Muscle layer of duodenum (tissue), 2 donors: ENCODE measurements around the gene CDYL.

Experiments
- H3K27ac ChIP-seq: one replicate; pipeline ENCODE4 v1.7.0; 2013; ENCODE audit warnings: mild to moderate bottlenecking, low read length
- H3K27me3 ChIP-seq: one replicate; pipeline ENCODE4 v1.7.0; 2013; ENCODE audit warnings: low read depth, mild to moderate bottlenecking, control low read depth, low read length
- H3K36me3 ChIP-seq, 2 donors: one replicate each; pipeline ENCODE4 v1.7.0; 2013; ENCODE audit warnings: low read length in 2 of 2, control low read depth in 1 of 2, mild to moderate bottlenecking in 1 of 2; ENCODE audit not compliant: insufficient read depth in 2 of 2, control insufficient read depth in 1 of 2
- H3K4me1 ChIP-seq, 2 donors: one replicate each; pipeline ENCODE4 v1.7.0; 2013; ENCODE audit warnings: low read length in 2 of 2, mild to moderate bottlenecking in 2 of 2, control low read depth in 1 of 2, moderate library complexity in 1 of 2; ENCODE audit not compliant: insufficient read depth in 2 of 2, control insufficient read depth in 1 of 2
- H3K4me3 ChIP-seq, 2 donors: one replicate each; pipeline ENCODE4 v1.7.0; 2013; ENCODE audit warnings: low read length in 2 of 2, low read depth in 1 of 2, mild to moderate bottlenecking in 1 of 2
- H3K9me3 ChIP-seq, 2 donors: one replicate each; pipeline ENCODE4 v1.7.0; 2013; ENCODE audit warnings: low read length in 2 of 2, control low read depth in 1 of 2, mild to moderate bottlenecking in 1 of 2; ENCODE audit not compliant: control insufficient read depth in 1 of 2
- donor health status: healthy.

Gene CDYL

GRCh38 chr6:4901386-4902061 is 125.3 kb downstream of the CDYL start:
- Histone ChIP-seq H3K9me3 (peaks cover 0 to 7% of the 10 kb centered on the region in 2 donors), H3K4me1 (peaks cover 0 to 6% of the 10 kb centered on the region in 2 donors), H3K36me3 (peaks cover 7 to 21% of the 10 kb centered on the region in 2 donors), H3K27me3 (no peaks in the 10 kb centered on the region), H3K4me3 (no peak overlapping the region), H3K27ac (no peak overlapping the region)

GRCh38 chr6:4902363-4902762 is 126.2 kb downstream of the CDYL start:
- Histone ChIP-seq H3K27ac (no peak overlapping the region), H3K36me3 (peaks cover 5 to 21% of the 10 kb centered on the region in 2 donors), H3K4me1 (peaks cover 0 to 6% of the 10 kb centered on the region in 2 donors), H3K27me3 (no peaks in the 10 kb centered on the region), H3K4me3 (no peak overlapping the region), H3K9me3 (peaks cover 0 to 7% of the 10 kb centered on the region in 2 donors)

GRCh38 chr6:4903121-4903520 is 126.9 kb downstream of the CDYL start:
- H3K4me3 ChIP-seq: no peak overlapping the region
- H3K9me3 ChIP-seq: peaks cover 0 to 7% of the 10 kb centered on the region in 2 donors
- peaks cover 0 to 6% of the 10 kb centered on the region in 2 donors for H3K4me1 ChIP-seq
- no peaks in the 10 kb centered on the region for H3K27me3 ChIP-seq
- peaks cover 4 to 18% of the 10 kb centered on the region in 2 donors for H3K36me3 ChIP-seq
- H3K27ac ChIP-seq: no peak overlapping the region

GRCh38 chr6:4903751-4904370 is 127.7 kb downstream of the CDYL start:
- peaks cover 0 to 11% of the 10 kb centered on the region in 2 donors for H3K36me3 ChIP-seq
- H3K4me3 ChIP-seq: no peak overlapping the region
- H3K27me3 ChIP-seq: no peaks in the 10 kb centered on the region
- peaks cover 0 to 6% of the 10 kb centered on the region in 2 donors for H3K9me3 ChIP-seq
- H3K27ac ChIP-seq: no peak overlapping the region
- peaks cover 0 to 6% of the 10 kb centered on the region in 2 donors for H3K4me1 ChIP-seq

- Histone ChIP-seq H3K4me3 (no peak overlapping the region), H3K36me3 (peaks cover 0 to 5% of the 10 kb centered on the region in 2 donors), H3K27me3 (no peaks in the 10 kb centered on the region), H3K9me3 (no peaks in the 10 kb centered on the region), H3K27ac (no peak overlapping the region), H3K4me1 (peaks cover 0 to 6% of the 10 kb centered on the region in 2 donors)
These were observed 128.3 kb downstream of the CDYL start for GRCh38 chr6:4904461-4905025.

GRCh38 chr6:4905826-4906225 is 129.6 kb downstream of the CDYL start:
- H3K4me1 ChIP-seq: peaks cover 0 to 6% of the 10 kb centered on the region in 2 donors
- no peaks in the 10 kb centered on the region for H3K27me3 ChIP-seq
- H3K27ac ChIP-seq: no peak overlapping the region
- no peak overlapping the region for H3K4me3 ChIP-seq
- no peaks in the 10 kb centered on the region for H3K9me3 ChIP-seq
- peaks cover 0 to 5% of the 10 kb centered on the region in 2 donors for H3K36me3 ChIP-seq

GRCh38 chr6:4906293-4907276 is 130.4 kb downstream of the CDYL start:
- no peaks in the 10 kb centered on the region for H3K27me3 ChIP-seq
- no peak overlapping the region for H3K27ac ChIP-seq
- no peak overlapping the region for H3K4me3 ChIP-seq
- H3K4me1 ChIP-seq: peaks cover 0 to 6% of the 10 kb centered on the region in 2 donors
- H3K9me3 ChIP-seq: no peaks in the 10 kb centered on the region
- H3K36me3 ChIP-seq: peaks cover 0 to 5% of the 10 kb centered on the region in 2 donors

GRCh38 chr6:4907602-4908001 is 131.4 kb downstream of the CDYL start:
- Histone ChIP-seq H3K4me3 (no peak overlapping the region), H3K9me3 (no peaks in the 10 kb centered on the region), H3K27ac (no peak overlapping the region), H3K36me3 (peaks cover 0 to 3% of the 10 kb centered on the region in 2 donors), H3K27me3 (no peaks in the 10 kb centered on the region), H3K4me1 (peaks cover under 1 to 6% of the 10 kb centered on the region in 2 donors)

- H3K4me1 ChIP-seq: peaks cover 3 to 6% of the 10 kb centered on the region in 2 donors
- H3K27ac ChIP-seq: no peak overlapping the region
- H3K9me3 ChIP-seq: no peaks in the 10 kb centered on the region
- H3K27me3 ChIP-seq: no peaks in the 10 kb centered on the region
- H3K36me3 ChIP-seq: peaks cover 0 to 3% of the 10 kb centered on the region in 2 donors
- H3K4me3 ChIP-seq: no peak overlapping the region
These were observed 131.9 kb downstream of the CDYL start for GRCh38 chr6:4908062-4908461.

GRCh38 chr6:4909063-4909706 is 133.0 kb downstream of the CDYL start:
- no peaks in the 10 kb centered on the region for H3K9me3 ChIP-seq
- H3K4me1 ChIP-seq: peaks cover 6 to 14% of the 10 kb centered on the region in 2 donors
- no peaks in the 10 kb centered on the region for H3K27me3 ChIP-seq
- no peak overlapping the region for H3K4me3 ChIP-seq
- no peak overlapping the region for H3K27ac ChIP-seq
- peaks cover 0 to 3% of the 10 kb centered on the region in 2 donors for H3K36me3 ChIP-seq
